GM12878 (cell line): ENCODE results near the gene SASH3. TPM values are rescaled to one million over a fixed set of nuclear protein-coding genes. Genes with fewer than 3 reads are reported as not detected.
A peak's percentile ranks its signal among the peaks of the same experiment; 100 is the strongest.

Experiments used
- CBFB ChIP-seq: IDR thresholded peaks from 2 replicates; pipeline ENCODE4 v1.6.1; 2016; ENCODE audit warnings: antibody characterized with exemption, low read depth
- CEBPB ChIP-seq, 2 experiments: fragments of 150-350 bp in 1 of 2; IDR thresholded peaks; 2 replicates each; pipeline ENCODE4 v1.6.1; 2012 to 2014; ENCODE audit warnings: low read depth in 2 of 2, low read length in 2 of 2, borderline replicate concordance in 1 of 2, inconsistent platforms in 1 of 2
- CHD4 ChIP-seq: fragments of 200-600 bp; sonication (generic); IDR thresholded peaks from 2 replicates; pipeline ENCODE4 v1.6.1; 2016; ENCODE audit warnings: mild to moderate bottlenecking
- EZH2 ChIP-seq: IDR thresholded peaks from 2 replicates; pipeline ENCODE4 v1.6.1; 2012; ENCODE audit warnings: low read depth, mild to moderate bottlenecking, control low read depth, inconsistent platforms, low read length, borderline replicate concordance; ENCODE audit not compliant: control insufficient read depth
- FOS ChIP-seq: IDR thresholded peaks from 3 replicates; pipeline ENCODE4 v1.6.1; 2011; ENCODE audit warnings: borderline replicate concordance; ENCODE audit not compliant: insufficient read length; ENCODE audit errors: extremely low read depth
- HCFC1 ChIP-seq: fragments of 150-350 bp; IDR thresholded peaks from 2 replicates; pipeline ENCODE4 v1.6.1; 2014; ENCODE audit warnings: low read length
- NFYB ChIP-seq: IDR thresholded peaks from 2 replicates; pipeline ENCODE4 v1.6.1; 2011; ENCODE audit warnings: low read depth, mild to moderate bottlenecking, low read length, improper control_type of control experiment, moderate library complexity; ENCODE audit not compliant: insufficient read depth
- RAD51 ChIP-seq: fragments of 450-650 bp; IDR thresholded peaks from 2 replicates; pipeline ENCODE4 v1.6.1; 2016; ENCODE audit warnings: moderate library complexity, mild to moderate bottlenecking, inconsistent platforms
- RBBP5 ChIP-seq: fragments of 200-600 bp; sonication (generic); conservative IDR thresholded peaks from 2 replicates; pipeline ENCODE4 v1.6.1; 2016
- RUNX3 ChIP-seq: IDR thresholded peaks from 2 replicates; pipeline ENCODE4 v1.6.1; 2012; ENCODE audit warnings: low read length, inconsistent platforms
- SIN3A ChIP-seq: IDR thresholded peaks from 2 replicates; pipeline ENCODE4 v1.6.1; 2012; ENCODE audit warnings: low read depth, low read length, improper control_type of control experiment
- SMC3 ChIP-seq: IDR thresholded peaks from 2 replicates; pipeline ENCODE4 v1.6.1; 2011; ENCODE audit warnings: low read length, improper control_type of control experiment, borderline replicate concordance
- SPI1 ChIP-seq: IDR thresholded peaks from 2 replicates; pipeline ENCODE4 v1.6.1; 2011; ENCODE audit warnings: low read depth, mild to moderate bottlenecking, low read length, moderate library complexity, borderline replicate concordance; ENCODE audit not compliant: insufficient read depth
- SREBF1 ChIP-seq: IDR thresholded peaks from 2 replicates; pipeline ENCODE4 v1.6.1; 2012; ENCODE audit warnings: mild to moderate bottlenecking, low read length
- TCF3 ChIP-seq: IDR thresholded peaks from 2 replicates; pipeline ENCODE4 v1.6.1; 2012; ENCODE audit warnings: low read depth, mild to moderate bottlenecking, low read length, borderline replicate concordance; ENCODE audit not compliant: insufficient read depth
- YY1 ChIP-seq: IDR thresholded peaks from 2 replicates; pipeline ENCODE4 v1.6.1; 2011; ENCODE audit warnings: low read depth, mild to moderate bottlenecking, low read length
- ZBED1 ChIP-seq: IDR thresholded peaks from 2 replicates; pipeline ENCODE4 v1.6.1; 2016; ENCODE audit warnings: borderline replicate concordance
- ZNF384 ChIP-seq: IDR thresholded peaks from 2 replicates; pipeline ENCODE4 v1.6.1; 2012; ENCODE audit warnings: low read depth, mild to moderate bottlenecking, low read length, improper control_type of control experiment, borderline replicate concordance
- polyA plus RNA-seq, 11 experiments: library from polyadenylated mRNA; depleted of rRNA in 4 of 11; unstranded in 6 of 11; stranded (reverse) in 5 of 11; fragments of >200 nt; fragmentation: Nextera tagmentation in 4 of 11; fragmentation: Illumina TruSeq in 1 of 11; extraction: Ambion mirVana in 4 of 11; extraction: Trizol in 1 of 11; gene quantifications; 1 replicate in 1 of 11; 2 replicates in 10 of 11; pipeline versions ENCODE4 v1.2.1 to v1.2.3, GENCODE V29; 2011 to 2016; ENCODE audit warnings: inconsistent platforms in 2 of 11, missing spikeins in 2 of 11, low read depth in 1 of 11
- total RNA-seq, 4 experiments: library from RNA; depleted of rRNA in 3 of 4; stranded (reverse); fragments of >200 nt in 3 of 4; fragmentation: Illumina TruSeq in 1 of 4; extraction: Trizol in 1 of 4; gene quantifications; 2 replicates each; pipeline versions ENCODE4 v1.2.1 to v1.2.3, GENCODE V29; 2013 to 2021
- TF ChIP-seq, protein P1 (sequence below): IDR thresholded peaks from 2 replicates; pipeline ENCODE4 v1.6.1; 2011; ENCODE audit warnings: low read depth, low read length, improper control_type of control experiment, borderline replicate concordance
- TF ChIP-seq, protein P2 (sequence below): fragments of 450-650 bp; IDR thresholded peaks from 2 replicates; pipeline ENCODE4 v1.6.1; 2017; ENCODE audit warnings: mild to moderate bottlenecking, moderate library complexity
- TF ChIP-seq, protein P3 (sequence below): fragments of 450-650 bp; IDR thresholded peaks from 2 replicates; pipeline ENCODE4 v1.6.1; 2017; ENCODE audit warnings: mild to moderate bottlenecking, moderate library complexity
- TF ChIP-seq, protein P4 (sequence below): fragments of 150-350 bp; IDR thresholded peaks from 2 replicates; pipeline ENCODE4 v1.6.1; 2014; ENCODE audit warnings: mild to moderate bottlenecking, low read depth, low read length

SASH3 gene
- total and polyA plus RNA-seq, 10 of the 15 experiments (the other 5 are each of a cell fraction or from before 2014, with no cell fraction given), result 23.1 to 233 (median 160) TPM

DNA sequence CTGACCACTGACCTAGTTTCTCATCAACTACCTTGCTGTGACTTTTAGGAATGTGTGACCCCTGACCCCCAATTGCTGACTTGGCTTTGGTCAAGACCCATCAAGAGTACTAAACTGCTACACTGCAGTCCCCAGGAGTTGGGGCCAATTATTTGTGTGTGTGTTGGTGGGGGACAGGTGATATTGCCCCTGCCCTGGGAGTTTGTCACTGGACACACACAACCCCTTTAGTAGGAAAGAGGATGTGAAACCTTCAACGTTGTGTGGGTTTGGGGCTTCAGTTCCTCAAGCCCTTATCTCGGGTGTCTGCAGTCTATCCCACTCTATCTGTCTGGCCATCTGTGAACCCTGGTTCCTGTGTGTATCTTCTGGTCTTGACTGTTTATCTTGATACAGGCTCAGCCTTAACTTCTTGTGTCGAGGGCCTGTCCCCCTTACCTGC, 6.5 kb downstream of the SASH3 start (continued):
- TF ChIP-seq CEBPB (IDR thresholded peaks at IDR 0.05; ENCODE audit: borderline replicate concordance in 1 of 2, low read depth in 2 of 2, low read length in 2 of 2) (no peak), RAD51 (no peak), TCF3 (no peak), CHD4 (no peak), SPI1 (peak; percentile 100), YY1 (no peak), RBBP5 (no peak), SIN3A (no peak), ZBED1 (no peak), SREBF1 (no peak), EZH2 (no peak), HCFC1 (no peak), CBFB (no peak; the same call in none of the 2 replicates), SMC3 (no peak), RUNX3 (no peak), ZNF384 (no peak), FOS (no peak), NFYB (no peak)
- TF ChIP-seq, protein P1, sequence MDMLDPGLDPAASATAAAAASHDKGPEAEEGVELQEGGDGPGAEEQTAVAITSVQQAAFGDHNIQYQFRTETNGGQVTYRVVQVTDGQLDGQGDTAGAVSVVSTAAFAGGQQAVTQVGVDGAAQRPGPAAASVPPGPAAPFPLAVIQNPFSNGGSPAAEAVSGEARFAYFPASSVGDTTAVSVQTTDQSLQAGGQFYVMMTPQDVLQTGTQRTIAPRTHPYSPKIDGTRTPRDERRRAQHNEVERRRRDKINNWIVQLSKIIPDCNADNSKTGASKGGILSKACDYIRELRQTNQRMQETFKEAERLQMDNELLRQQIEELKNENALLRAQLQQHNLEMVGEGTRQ, result no peak
- TF ChIP-seq, protein P2, sequence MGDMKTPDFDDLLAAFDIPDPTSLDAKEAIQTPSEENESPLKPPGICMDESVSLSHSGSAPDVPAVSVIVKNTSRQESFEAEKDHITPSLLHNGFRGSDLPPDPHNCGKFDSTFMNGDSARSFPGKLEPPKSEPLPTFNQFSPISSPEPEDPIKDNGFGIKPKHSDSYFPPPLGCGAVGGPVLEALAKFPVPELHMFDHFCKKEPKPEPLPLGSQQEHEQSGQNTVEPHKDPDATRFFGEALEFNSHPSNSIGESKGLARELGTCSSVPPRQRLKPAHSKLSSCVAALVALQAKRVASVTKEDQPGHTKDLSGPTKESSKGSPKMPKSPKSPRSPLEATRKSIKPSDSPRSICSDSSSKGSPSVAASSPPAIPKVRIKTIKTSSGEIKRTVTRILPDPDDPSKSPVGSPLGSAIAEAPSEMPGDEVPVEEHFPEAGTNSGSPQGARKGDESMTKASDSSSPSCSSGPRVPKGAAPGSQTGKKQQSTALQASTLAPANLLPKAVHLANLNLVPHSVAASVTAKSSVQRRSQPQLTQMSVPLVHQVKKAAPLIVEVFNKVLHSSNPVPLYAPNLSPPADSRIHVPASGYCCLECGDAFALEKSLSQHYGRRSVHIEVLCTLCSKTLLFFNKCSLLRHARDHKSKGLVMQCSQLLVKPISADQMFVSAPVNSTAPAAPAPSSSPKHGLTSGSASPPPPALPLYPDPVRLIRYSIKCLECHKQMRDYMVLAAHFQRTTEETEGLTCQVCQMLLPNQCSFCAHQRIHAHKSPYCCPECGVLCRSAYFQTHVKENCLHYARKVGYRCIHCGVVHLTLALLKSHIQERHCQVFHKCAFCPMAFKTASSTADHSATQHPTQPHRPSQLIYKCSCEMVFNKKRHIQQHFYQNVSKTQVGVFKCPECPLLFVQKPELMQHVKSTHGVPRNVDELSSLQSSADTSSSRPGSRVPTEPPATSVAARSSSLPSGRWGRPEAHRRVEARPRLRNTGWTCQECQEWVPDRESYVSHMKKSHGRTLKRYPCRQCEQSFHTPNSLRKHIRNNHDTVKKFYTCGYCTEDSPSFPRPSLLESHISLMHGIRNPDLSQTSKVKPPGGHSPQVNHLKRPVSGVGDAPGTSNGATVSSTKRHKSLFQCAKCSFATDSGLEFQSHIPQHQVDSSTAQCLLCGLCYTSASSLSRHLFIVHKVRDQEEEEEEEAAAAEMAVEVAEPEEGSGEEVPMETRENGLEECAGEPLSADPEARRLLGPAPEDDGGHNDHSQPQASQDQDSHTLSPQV, result no peak
- TF ChIP-seq, protein P3, sequence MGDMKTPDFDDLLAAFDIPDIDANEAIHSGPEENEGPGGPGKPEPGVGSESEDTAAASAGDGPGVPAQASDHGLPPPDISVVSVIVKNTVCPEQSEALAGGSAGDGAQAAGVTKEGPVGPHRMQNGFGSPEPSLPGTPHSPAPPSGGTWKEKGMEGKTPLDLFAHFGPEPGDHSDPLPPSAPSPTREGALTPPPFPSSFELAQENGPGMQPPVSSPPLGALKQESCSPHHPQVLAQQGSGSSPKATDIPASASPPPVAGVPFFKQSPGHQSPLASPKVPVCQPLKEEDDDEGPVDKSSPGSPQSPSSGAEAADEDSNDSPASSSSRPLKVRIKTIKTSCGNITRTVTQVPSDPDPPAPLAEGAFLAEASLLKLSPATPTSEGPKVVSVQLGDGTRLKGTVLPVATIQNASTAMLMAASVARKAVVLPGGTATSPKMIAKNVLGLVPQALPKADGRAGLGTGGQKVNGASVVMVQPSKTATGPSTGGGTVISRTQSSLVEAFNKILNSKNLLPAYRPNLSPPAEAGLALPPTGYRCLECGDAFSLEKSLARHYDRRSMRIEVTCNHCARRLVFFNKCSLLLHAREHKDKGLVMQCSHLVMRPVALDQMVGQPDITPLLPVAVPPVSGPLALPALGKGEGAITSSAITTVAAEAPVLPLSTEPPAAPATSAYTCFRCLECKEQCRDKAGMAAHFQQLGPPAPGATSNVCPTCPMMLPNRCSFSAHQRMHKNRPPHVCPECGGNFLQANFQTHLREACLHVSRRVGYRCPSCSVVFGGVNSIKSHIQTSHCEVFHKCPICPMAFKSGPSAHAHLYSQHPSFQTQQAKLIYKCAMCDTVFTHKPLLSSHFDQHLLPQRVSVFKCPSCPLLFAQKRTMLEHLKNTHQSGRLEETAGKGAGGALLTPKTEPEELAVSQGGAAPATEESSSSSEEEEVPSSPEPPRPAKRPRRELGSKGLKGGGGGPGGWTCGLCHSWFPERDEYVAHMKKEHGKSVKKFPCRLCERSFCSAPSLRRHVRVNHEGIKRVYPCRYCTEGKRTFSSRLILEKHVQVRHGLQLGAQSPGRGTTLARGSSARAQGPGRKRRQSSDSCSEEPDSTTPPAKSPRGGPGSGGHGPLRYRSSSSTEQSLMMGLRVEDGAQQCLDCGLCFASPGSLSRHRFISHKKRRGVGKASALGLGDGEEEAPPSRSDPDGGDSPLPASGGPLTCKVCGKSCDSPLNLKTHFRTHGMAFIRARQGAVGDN, result peak; percentile 43; the same call in 1 of the 2 replicates
- TF ChIP-seq, protein P4, sequence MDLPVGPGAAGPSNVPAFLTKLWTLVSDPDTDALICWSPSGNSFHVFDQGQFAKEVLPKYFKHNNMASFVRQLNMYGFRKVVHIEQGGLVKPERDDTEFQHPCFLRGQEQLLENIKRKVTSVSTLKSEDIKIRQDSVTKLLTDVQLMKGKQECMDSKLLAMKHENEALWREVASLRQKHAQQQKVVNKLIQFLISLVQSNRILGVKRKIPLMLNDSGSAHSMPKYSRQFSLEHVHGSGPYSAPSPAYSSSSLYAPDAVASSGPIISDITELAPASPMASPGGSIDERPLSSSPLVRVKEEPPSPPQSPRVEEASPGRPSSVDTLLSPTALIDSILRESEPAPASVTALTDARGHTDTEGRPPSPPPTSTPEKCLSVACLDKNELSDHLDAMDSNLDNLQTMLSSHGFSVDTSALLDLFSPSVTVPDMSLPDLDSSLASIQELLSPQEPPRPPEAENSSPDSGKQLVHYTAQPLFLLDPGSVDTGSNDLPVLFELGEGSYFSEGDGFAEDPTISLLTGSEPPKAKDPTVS, result no peak
